NCI-H774 (cell line): ENCODE measurements around the gene S100A13.

Experiments
- DNase-seq: peaks from one replicate; lab custom pipeline; 2025; lab: John Stamatoyannopoulos, UW

S100A13 gene

DNA sequence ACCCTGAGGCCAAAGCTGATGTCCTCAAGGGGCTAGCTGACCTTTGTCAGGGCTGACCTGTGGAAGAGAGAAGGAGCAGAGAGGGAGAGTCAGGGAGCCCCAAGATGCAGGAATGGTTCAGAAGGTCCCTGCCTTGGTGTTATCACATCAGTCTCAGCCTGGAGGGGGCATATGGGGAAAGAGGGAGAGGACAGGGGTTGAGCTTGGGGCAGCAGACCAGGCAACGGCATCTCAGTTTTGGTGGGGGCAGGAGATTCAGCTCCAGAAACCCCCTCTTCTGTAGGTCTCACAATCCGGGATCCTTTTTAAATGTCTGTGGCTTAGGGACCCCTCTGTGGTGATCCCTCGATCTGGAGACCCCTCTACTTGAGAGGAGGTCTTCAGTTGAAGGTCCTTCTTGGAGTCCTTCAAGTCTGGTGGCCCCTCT lies 815 bp downstream of the S100A13 start:
- no peak for DNase-seq

DNA sequence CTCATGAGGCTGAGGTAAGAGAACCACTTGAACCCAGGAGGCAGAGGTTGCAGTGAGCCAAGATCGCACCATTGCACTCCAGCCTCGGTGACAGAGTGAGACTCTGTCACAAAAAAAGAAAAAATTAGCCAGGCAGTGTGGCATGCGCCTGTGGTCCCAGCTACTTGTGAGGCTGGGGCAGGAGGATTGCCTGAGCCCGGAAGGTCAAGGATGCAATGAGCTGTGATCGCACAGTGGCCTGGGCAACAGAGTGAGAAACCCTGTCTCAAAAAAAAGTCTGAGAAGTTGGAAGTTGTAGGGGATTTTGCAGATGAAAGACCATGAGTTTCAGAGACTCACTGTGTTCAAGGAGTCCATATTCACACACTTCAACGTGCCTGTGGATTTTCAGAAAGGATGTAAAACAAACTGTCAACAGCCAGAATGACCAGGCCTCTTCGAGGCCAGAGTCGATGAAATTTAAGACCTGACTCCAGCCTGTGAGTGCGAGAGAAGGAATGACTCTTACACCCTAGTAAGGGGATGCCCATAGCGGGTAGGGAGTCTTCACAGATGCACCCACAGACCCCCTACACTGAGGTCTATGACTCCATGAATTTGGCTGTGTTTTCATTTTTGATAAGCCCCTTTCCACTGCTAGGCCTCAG lies 2.2 kb downstream of the S100A13 start:
- no peak for DNase-seq

DNA sequence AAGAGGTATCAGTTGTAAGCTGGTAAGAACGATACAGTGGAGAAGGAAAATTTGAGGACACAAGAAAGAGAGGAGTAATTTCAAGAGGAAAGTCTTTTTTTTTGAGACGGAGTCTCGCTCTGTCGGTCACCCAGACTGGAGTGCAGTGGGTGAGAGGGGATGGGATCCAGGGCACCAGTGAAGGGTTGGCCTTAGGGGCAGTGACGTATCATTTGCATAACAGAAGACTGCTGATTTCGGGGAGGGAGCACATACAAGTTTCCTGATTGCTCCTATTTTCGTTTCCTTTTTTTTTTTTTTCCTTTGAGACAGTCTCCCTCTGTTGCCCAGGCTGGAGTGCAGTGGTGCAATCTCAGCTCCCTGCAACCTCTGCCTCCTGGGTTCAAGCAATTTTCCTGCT lies 4.2 kb downstream of the S100A13 start:
- DNase-seq: no peak

DNA sequence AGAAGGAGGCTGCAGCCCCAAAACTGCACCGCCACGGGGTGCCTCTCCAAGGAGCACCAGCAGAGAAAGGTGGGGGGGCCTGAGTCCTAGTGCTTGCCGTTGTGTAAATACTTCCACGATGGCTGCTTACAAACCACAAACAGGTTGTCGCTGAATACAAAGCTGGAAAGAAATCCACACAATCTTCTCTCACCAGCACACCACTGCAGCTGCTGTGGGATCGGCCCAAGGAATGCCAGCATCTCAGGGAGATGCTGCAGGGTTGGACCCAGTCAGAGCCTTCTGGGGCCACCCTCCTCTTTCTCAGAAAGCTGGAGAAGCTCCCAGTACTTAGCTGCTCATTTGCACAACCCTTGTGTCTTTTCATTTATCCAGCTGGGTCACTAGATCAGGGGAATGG lies 8.1 kb downstream of the S100A13 start:
- DNase-seq: no peak

DNA sequence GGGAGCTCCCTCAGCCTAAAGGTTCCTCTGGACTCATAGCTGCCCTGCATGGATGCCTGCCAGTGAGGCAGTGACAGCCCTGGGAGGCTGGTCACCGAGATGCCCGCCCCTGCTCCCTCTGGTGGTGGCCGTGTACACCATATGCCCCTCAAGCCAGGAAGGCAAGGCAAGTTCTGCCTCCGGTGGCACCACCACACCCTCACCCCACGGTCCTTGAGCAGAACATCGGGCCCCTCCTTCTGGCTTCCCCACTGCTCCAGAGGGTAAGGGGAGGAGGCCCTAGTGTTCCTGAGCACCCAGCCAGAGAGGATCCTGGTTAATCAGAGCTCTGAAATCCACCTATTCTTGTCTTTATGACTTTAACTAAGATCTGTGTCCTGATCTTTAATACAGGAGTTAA lies 9.6 kb downstream of the S100A13 start:
- no peak for DNase-seq

DNA sequence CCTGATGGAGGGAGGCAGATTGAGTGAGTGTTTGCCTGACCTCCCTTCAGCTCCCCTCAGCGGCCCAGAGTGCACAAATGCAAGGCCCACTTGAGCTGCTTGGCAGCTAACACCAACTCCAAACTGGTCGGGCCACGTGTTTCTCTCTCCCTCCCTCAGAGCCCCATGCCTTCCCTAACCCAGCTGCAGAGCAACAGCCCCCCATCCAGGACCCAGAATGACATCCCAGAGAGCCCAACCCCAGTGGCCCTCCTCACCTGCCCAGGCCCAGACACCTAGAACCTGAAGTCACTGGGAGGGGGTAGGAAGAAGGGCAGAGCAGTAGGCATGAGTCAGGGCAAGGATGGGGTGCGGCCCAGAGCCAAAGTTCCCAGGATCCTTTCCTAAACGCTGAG lies 10.4 kb downstream of the S100A13 start:
- DNase-seq: no peak

DNA sequence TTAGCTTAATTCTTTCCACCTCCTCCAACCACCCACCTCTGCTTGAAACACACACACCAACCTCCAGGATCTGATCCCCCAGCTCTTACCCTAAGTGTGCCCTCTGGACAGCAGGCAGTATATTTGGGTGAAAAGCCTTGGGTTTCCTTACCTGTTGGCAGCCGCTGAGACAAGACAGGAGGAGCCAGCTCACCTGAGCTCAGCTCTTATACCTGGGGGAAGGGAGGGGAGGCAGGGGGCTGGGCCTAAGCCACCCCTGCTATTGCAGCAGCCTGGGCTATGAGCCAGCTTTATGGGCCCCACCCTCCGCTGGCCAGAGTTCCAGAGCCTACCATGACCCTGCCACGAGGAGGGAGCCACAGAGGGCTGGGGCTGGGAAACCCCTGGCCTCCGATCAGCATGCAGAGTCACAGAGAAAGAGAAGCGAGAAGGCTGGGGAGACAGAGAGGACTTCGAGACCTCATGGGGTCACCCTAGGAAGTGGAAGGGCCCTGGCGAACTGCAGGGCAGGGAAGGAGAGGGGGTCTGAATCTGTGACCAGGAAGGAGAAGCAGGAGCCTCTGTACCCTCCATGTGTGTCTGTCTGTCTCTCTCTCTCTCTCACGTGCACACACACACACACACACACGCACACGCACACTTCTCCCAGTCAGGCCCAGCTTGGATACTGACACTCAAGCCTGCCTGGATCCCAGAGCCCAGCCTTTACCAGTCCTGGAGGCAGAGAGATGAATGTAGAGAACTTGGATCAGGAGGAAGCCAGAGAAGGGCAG lies 11.0 kb downstream of the S100A13 start, which contains the start of gene S100A14:
Gene S100A14 (minus strand): TSS at position 182 of the 773 bp plus-strand sequence. CDS start 467 bp downstream, outside the sequence.
- DNase-seq: no peak

DNA sequence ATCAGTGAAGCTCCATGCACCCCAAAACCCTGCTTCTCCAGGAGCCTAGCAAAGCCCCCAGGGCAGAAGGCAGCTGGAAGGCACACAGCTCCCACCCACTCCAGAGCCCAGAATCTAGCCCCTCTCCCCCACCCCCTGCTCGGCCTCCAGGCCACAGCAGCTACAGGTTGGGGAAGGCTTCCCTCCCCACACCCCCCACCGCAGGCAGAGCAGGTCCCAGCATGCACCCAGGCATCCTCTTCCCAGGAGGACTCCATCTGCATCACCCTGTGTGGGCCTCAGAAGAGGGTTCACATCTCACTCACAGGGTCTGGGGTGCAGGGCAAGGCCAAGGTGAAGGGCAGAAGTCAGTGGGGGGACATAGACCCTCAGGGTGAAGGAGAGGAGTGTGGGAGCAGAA lies 11.9 kb downstream of the S100A13 start:
- no peak for DNase-seq

DNA sequence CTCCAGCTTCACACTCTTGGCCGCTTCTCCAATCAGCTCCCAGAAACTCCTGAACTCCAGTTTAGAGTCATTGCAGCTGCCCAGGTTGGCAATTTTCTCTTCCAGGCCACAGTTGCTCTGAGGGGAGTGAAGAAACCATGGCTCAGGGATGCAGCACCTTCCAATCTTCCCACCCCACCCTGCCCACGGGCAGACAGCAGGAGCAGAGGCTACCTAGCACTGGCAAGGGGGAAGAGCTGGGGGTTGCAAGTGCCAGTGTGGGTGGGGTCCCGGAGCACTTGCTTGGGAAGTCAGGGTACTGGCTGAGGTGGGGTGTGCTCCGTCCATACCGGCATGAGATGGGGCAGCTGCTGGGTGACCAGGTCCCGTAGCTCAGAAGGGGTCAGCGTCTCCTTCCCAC lies 12.4 kb downstream of the S100A13 start:
- DNase-seq: no peak

DNA sequence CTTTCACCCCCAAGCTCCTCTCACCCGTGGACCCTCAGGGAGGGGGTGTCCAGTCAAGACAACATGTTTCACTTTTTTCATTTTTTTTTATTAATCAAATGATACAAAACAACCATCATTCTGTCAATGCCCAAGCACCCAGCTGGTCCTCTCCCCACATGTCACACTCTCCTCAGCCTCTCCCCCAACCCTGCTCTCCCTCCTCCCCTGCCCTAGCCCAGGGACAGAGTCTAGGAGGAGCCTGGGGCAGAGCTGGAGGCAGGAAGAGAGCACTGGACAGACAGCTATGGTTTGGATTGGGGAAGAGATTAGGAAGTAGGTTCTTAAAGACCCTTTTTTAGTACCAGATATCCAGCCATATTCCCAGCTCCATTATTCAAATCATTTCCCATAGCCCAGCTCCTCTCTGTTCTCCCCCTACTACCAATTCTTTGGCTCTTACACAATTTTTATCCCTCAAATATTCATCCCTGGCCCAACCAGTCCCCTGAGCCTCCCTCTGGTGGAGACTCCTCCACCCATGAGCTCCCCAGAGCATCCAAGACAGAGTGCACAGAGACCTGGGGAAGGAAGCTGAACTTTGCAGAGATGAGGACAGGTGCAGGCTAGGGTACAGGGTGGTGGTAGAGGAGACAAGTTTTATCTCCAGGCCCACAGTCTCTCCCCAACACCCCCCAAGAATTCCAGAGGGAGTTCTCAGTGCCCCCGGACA lies 13.0 kb downstream of the S100A13 start:
- DNase-seq: no peak

DNA sequence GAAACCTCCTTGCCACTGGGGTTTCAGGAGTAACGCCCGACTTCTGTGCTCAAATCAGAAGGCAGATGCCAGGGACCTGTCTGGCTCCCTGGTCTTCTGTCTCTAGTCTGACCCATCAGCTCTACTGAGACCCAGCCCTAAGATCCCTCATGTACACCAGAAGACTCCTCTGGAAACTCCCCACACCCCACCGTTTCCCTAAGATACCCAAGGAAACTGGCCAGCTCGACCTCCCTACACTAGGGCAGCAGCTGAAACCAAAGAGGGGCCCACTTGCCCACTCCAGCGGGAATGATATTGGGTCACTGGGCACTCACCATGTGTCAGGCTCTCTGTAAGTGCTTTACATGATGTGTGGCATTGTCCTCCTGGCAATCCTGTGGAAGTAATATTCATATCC lies 13.9 kb downstream of the S100A13 start:
- DNase-seq: no peak

DNA sequence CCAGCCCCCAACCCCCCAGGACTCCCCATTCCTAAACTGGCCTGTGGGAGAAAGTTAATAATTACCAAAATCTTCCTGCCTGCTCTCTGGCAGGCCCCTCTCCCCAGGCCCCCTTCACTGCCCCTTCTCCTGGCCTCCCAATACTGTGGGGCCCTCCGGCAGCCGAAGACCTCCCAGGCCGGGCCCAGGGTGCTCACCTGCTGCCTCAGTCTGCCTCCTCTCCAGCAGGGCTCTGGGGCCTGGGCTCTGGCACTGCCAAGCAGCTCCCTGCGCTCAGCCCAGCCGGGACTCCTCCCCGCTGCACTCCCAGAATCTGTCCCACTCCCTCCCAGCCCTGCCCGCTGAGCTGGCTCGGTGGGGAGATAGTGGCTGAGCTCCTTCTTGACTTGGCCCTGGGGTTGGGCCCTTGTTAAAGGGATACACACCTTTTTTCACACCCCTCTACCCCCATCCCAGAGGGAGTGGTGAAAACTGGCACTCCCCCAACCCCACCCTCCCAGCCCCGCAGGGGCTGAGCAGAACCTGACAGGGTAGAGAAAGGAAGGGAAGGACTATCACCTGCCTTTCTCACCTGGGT lies 14.5 kb downstream of the S100A13 start, which contains the start of gene S100A16:
Gene S100A16 (minus strand): TSS at position 383 of the 577 bp plus-strand sequence. CDS start 4,986 bp downstream, outside the sequence.
- DNase-seq: no peak

DNA sequence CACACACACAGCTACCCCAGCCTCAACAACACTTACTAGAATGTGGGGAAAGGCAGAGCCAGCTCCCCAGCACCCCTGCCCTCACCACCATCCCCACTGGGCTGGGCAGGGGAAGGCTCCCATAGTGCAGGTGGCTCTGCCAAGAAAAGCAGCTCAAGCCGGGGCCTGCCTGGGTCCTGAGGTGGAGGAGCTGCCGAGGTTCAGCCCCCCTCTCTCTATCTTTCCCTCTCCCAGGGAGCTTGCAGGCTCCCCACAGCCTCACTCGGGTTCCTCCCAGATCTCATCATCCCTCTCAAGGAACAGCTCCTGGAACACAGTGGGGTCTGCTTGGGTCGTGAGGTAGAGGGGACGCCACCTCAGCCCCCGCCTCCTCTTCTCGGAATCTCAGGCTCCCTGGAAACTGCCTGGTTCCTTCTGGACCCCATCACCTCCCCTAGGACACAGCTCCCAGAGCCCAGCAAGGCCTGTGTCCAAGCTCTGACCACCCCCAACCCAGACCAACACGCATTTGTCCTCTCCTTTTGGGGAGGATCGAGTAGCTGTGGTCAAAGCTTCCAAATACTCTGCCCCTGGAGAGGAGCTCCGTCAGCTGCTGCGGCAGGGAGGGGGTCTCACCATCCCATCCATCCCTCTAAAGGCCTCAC lies 15.1 kb downstream of the S100A13 start:
- no peak for DNase-seq

DNA sequence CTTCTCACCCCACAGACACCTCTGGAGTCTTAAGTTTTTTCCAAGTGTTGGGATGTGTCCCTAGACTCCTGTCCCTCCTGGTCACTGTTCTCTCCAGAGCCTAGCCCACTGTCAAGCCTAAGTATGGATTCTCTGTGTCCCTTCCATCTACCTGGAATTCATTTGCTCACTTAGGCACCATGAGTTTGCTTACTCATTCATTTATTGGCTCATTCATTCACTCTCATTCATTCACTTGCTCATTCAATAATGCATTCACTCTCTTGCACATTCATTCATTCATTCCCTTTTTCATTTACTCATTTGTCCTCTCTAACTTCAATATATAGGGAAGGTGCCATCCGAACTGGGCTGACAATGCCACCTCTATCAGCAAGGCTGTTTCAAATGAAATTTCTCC lies 15.9 kb downstream of the S100A13 start:
- no peak for DNase-seq

DNA sequence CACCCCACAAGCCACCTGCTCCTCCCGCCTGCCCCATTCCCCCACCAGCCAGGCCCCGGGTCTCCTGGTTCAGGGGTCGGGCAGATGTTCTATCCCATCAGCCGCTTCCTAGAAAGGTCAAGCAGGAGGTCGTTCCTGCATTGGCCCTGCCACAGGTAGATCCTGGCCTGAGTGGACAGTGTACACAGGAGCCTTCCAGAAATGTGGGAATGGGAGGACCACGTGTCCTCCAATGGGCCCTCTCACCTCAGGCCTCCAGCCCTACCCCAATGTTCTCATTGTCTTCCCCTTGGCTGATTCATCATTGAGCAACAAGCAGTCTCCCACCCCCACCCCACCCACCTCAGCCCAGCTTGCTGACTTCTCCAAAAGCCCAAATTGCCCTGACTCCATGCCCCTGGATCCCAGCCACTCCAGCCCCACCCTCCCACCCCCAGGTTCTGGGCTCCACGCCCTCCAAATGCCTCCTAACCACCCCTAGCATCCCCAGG lies 16.4 kb downstream of the S100A13 start:
- DNase-seq: no peak

DNA sequence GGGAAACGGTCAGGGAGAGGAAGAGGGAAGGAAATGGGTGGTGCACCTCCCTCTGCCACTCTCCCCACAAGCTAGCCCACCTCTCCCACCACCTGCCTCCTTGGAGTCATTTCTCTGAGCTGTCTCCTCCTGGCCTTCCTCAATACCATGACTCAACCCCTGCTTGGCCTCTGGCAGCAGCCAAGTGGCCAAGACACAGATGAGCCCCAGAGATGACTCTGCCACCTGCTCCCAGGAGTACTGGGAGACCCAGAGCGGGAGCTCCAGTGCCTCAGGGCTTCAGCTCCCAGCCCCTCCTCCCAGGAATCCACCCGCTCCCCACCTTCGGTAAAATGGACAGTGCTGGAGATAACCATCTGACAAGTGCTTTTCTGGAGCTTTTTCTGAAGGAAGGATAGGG lies 17.0 kb downstream of the S100A13 start:
- DNase-seq: no peak

DNA sequence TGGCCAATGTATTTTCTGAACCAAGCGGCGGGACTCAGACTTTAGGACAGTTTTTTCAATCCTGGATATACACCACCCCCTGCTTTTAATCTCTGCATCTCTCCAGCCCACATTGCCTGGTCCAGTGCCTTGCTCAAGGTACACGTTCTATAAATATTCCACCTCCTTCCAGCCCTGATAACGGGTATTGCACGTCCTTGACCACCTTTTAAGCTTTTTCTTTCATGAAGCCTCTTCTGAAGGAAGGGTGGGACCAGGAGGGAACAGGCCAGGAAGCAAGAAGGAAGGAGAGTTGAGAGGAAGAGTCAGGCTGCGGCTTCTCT lies 17.8 kb downstream of the S100A13 start:
- DNase-seq: no peak

DNA sequence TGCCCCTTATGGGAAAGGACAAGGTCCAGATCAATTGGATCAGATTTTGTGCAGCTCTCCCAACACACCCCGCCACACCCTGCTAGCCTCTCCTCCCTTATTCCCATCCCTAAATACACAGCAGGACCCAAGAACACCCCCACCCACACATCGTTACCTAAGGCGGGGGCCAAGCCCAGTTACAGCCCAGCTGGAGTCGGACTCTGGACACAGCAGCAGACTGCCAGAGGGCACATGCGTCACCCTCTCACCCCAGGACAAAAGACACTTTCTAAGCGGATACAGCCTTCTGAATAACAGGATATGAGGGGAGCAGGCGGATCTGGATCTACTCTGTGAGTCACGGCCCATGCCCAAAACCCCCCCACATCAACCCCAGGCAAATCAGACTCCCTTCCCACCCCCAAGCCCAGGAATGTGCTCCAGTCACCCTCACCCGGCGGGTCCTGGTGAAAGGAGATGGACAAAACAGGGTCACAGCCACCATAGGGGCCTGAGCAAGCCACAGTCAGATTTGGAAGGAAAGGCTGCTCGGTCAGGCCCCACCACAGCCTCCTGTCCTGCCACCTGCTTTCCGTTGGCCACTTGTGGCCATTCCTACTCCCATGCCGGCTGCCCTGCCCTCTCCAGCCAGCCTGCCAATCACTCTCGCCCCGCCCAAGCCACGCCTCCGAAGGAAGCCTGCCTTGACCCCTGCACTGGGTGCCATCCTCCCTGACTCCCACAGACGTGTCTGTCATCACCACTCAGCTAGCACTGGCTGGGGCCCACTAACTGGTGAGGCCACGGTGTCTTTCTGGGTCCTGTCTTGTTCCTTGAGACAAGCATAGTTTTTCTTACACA lies 18.3 kb downstream of the S100A13 start:
- no peak for DNase-seq

DNA sequence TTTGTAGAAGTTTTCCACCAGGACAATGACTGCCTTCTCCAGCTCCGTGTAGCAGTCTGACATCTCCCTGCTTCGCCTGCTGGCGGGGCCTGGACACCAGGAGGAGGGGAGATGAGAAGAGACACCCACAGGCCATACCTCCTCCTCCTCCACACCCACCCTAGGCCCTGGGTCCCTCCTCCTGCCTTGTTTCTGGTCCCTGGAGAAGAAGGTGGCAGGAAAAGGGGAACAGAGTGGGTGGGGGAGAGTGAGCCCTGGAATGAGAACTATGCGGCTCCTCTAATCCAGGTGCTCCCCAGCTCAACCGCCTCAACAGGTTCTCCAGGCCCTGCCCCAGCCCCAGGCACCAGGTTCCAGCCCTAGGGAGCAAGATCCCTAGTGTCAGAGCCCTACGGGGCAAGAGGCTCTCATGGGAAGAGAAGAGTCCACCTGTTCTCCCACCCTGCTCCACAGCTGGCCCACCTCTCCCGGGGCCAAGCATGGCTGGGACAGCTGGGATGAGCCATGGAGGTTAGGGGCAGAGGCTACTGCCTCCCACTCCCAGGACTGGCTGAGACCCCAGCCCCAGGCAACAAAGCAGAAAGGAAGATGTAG lies 19.1 kb downstream of the S100A13 start:
- no peak for DNase-seq

DNA sequence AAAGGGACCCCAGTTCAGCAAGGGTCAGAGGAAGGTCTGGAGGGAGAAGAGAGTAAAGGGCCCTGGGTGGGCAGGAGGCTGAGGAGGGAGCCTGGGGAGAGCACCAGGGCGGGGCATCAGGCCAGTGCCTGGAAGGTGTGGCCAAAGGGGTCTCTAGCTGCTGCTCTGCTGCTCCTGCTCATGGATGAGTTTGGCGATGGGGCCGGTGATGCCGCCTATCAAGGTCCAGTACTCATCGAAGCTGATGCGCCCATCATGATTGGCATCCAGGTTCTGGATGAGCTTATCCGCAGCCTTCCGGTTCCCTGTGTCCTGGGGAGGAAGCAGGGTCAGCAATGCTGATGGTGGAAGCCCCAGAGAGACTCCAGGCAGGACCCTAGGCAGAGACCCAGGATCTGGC lies 19.9 kb downstream of the S100A13 start:
- DNase-seq: no peak

DNA sequence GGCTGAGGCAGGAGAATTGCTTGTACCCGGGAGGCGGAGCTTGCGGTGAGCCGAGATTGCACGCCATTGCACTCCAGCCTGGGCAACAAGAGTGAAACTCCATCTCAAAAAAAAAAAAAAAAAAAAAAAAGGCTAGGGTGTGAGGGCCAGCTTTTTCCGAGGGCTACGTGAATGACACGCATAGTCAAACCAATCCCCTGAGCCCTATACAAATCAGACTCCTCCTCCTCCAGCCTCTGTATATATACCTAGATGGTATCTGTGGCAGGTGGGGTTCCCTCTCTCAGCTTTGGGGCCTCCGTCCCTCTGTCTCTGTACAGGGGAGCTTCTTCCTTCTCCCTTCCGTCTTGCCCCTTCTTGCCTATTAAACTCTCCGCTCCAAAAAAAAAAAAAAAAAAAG lies 21.1 kb downstream of the S100A13 start:
- DNase-seq: no peak
